OCI-LY7 (cell line): ENCODE data around the gene SLC17A9. TPM values are rescaled to one million over a fixed set of nuclear protein-coding genes. Genes with fewer than 3 reads are reported as not detected.

Experiments
- BruUV-seq: library from RNA; stranded (reverse); fragments of 400-500 nt; replicated peaks from 2 replicates; lab custom pipeline; 2021; lab: Mats Ljungman, UMichigan
- CTCF ChIA-PET: fragments of 300-600 bp; sonication (Branson Sonifier 250); formaldehyde crosslinking; loops from one replicate; lab custom pipeline; 2022; ENCODE audit warnings: antibody characterized with exemption; ENCODE audit not compliant: unreplicated experiment; lab: Charles Lee
- POLR2A ChIA-PET: fragments of 300-600 bp; sonication (Branson Sonifier 250); formaldehyde crosslinking; loops from one replicate; lab custom pipeline; 2022; ENCODE audit warnings: antibody characterized with exemption; lab: Charles Lee
- DNase-seq: peaks from one replicate; pipeline ENCODE4 v3.0.0-alpha.2; 2015; ENCODE audit warnings: low spot score
- H2AFZ ChIP-seq: fragments of 200-600 bp; sonication (generic), shearing (Covaris generic); 2 replicates; pipeline ENCODE4 v1.6.1; 2014; ENCODE audit warnings: mild to moderate bottlenecking, antibody characterized with exemption, low read length, moderate library complexity
- H3K27ac ChIP-seq: fragments of 200-600 bp; sonication (generic); 2 replicates; pipeline ENCODE4 v1.5.1; 2014; ENCODE audit warnings: mixed run types, low read depth, mild to moderate bottlenecking, moderate library complexity, low read length, inconsistent platforms; ENCODE audit not compliant: poor library complexity, severe bottlenecking
- H3K36me3 ChIP-seq: fragments of 200-600 bp; sonication (generic); 2 replicates; pipeline ENCODE4 v1.6.1; 2014; ENCODE audit warnings: mild to moderate bottlenecking, antibody characterized with exemption, low read length, moderate library complexity, mixed read lengths; ENCODE audit not compliant: insufficient read depth
- H3K4me1 ChIP-seq: fragments of 200-600 bp; sonication (generic); 2 replicates; pipeline ENCODE4 v1.5.1; 2014; ENCODE audit warnings: mild to moderate bottlenecking, low read length; ENCODE audit not compliant: insufficient read depth, poor library complexity, severe bottlenecking
- H3K4me2 ChIP-seq: fragments of 200-600 bp; sonication (generic); 2 replicates; pipeline ENCODE4 v1.6.1; 2014; ENCODE audit warnings: mild to moderate bottlenecking, low read length
- H3K4me3 ChIP-seq: fragments of 200-600 bp; sonication (generic); 2 replicates; pipeline ENCODE4 v1.5.1; 2014; ENCODE audit warnings: mild to moderate bottlenecking, low read depth, low read length; ENCODE audit not compliant: poor library complexity, severe bottlenecking
- H3K79me2 ChIP-seq: fragments of 200-600 bp; sonication (generic); 2 replicates; pipeline ENCODE4 v1.6.1; 2016; ENCODE audit warnings: low read depth, mild to moderate bottlenecking, low read length, moderate library complexity, mixed read lengths; ENCODE audit not compliant: insufficient read depth
- H3K9me2 ChIP-seq: fragments of 200-600 bp; sonication (generic); 2 replicates; pipeline ENCODE4 v1.6.1; 2016; ENCODE audit warnings: mild to moderate bottlenecking, low read length, mixed read lengths; ENCODE audit not compliant: insufficient read depth
- H3K9me3 ChIP-seq: fragments of 200-600 bp; sonication (generic); 2 replicates; pipeline ENCODE4 v1.6.1; 2014; ENCODE audit warnings: mild to moderate bottlenecking, mixed run types, low read length, mixed read lengths
- H4K20me1 ChIP-seq: fragments of 200-600 bp; sonication (generic); 2 replicates; pipeline ENCODE4 v1.6.1; 2014; ENCODE audit warnings: mild to moderate bottlenecking, antibody characterized with exemption, low read length, moderate library complexity, mixed read lengths; ENCODE audit not compliant: insufficient read depth
- EZH2phosphoT487 ChIP-seq: fragments of 200-600 bp; sonication (generic); IDR thresholded peaks from 2 replicates; pipeline ENCODE4 v1.6.1; 2018; ENCODE audit warnings: low read depth, borderline replicate concordance, mild to moderate bottlenecking, mixed run types, antibody characterized with exemption, low read length, moderate library complexity, mixed read lengths
- intact Hi-C: fragments of 100-400 bp; cut with micrococcal nuclease; formaldehyde crosslinking; loops from one replicate; pipeline ENCODE4 v1.10.0; 2022; ENCODE audit not compliant: unreplicated experiment
- total RNA-seq, 2 experiments: library from RNA; depleted of rRNA in 1 of 2; stranded (reverse); fragments of >200 nt in 1 of 2; shearing (Covaris generic) in 1 of 2; gene quantifications; 2 replicates each; pipeline ENCODE4 v1.2.3, GENCODE V29; 2014 to 2022
- TF ChIP-seq, protein P1 (sequence below): fragments of 200-600 bp; sonication (generic); conservative IDR thresholded peaks from 2 replicates; pipeline ENCODE4 v1.5.1; 2014; ENCODE audit warnings: mild to moderate bottlenecking, antibody characterized with exemption, low read length, moderate library complexity, mixed read lengths

The SLC17A9 gene
- total RNA-seq, 2 experiments from 2014 or later: 2.0 to 8.1 TPM

DNA sequence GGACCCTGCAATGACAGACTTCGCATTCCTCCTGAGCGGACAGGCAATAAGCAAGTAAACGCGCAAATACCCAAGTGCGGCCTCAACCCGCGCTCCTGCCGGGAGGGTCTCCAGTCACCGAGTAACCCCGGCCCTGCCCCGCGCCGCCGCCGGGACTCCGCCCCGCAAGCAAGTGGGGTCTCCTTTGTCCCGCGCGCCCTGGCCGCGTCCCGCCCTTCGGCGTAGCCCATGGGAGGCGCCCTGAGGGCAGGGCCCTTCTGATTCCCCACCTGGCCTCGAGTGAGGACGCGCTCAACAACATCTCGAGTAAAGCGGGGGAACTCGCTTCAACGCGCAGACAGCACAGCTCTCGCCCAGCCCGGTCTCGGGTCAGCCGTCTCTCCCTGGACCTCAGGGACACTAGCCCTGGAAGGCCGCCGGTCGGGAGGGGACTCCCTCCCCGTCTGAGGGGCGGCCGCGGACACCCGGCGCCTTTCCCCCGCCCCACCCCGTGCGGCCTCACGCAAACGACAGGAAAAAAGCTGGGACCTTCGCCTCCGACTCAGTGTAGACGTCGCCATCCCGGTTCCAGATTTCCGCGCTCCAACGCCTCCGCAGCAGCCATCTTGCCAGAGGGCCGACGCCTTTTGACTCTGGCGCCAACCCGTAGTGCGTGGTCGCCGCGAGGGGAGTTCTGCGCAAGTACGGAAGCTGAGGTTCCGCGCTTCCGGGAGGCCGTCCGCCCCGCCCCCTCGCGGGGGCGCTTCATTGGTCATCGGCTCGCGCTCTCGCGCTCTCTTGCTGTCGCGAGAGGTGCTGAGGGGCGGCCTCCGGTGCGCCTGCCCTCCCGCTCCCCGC is 15.0 kb upstream of the SLC17A9 start:
- TF ChIP-seq, protein P1, sequence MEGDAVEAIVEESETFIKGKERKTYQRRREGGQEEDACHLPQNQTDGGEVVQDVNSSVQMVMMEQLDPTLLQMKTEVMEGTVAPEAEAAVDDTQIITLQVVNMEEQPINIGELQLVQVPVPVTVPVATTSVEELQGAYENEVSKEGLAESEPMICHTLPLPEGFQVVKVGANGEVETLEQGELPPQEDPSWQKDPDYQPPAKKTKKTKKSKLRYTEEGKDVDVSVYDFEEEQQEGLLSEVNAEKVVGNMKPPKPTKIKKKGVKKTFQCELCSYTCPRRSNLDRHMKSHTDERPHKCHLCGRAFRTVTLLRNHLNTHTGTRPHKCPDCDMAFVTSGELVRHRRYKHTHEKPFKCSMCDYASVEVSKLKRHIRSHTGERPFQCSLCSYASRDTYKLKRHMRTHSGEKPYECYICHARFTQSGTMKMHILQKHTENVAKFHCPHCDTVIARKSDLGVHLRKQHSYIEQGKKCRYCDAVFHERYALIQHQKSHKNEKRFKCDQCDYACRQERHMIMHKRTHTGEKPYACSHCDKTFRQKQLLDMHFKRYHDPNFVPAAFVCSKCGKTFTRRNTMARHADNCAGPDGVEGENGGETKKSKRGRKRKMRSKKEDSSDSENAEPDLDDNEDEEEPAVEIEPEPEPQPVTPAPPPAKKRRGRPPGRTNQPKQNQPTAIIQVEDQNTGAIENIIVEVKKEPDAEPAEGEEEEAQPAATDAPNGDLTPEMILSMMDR: no peak
- TF ChIP-seq EZH2phosphoT487: no peak
- H3K4me1 ChIP-seq: peaks cover 49% of the 10 kb centered on the region
- H3K79me2 ChIP-seq: peaks cover 91% of the 10 kb centered on the region
- intact Hi-C loops: loop anchor here (1.0 to 2.0 kb wide), 2 partner anchors 17 to 37 kb away; no protein-coding TSS in a partner anchor
- no peaks in the 10 kb centered on the region for H3K9me2 ChIP-seq
- BruUV-seq: no TSS peak
- peak overlapping the region; percentile 63 for H3K27ac ChIP-seq
- peak overlapping the region; percentile 82 for H3K4me3 ChIP-seq
- CTCF ChIA-PET: no interaction called here
- peaks cover 64% of the 10 kb centered on the region for H3K36me3 ChIP-seq
- H4K20me1 ChIP-seq: peaks cover 19% of the 10 kb centered on the region
- H3K4me2 ChIP-seq: peak overlapping the region; percentile 80
- H3K9me3 ChIP-seq: no peaks in the 10 kb centered on the region
- H2AFZ ChIP-seq: peak overlapping the region; percentile 54; the same call in 1 of the 2 replicates
- POLR2A ChIA-PET: interaction anchor here (1.1 kb wide), 3 partner anchors 12 to 15 kb away, joined by 3 to 4 read pairs (median 3); no protein-coding TSS in a partner anchor
- DNase-seq: peak; percentile 98

- intact Hi-C loops: loop anchor here (1.0 to 2.0 kb wide), 2 partner anchors 16 to 37 kb away; no protein-coding TSS in a partner anchor
- H3K4me1 ChIP-seq: peaks cover 45% of the 10 kb centered on the region
- H3K9me2 ChIP-seq: no peaks in the 10 kb centered on the region
- H3K9me3 ChIP-seq: no peaks in the 10 kb centered on the region
- H3K36me3 ChIP-seq: peaks cover 64% of the 10 kb centered on the region
- ChIA-PET POLR2A (interaction anchor here (1.0 kb wide), 1 partner anchor 19 kb away, joined by 3 read pairs; no protein-coding TSS in a partner anchor), CTCF (no interaction called here)
- peak; percentile 58 for DNase-seq
- peaks cover 83% of the 10 kb centered on the region for H3K79me2 ChIP-seq
- peak within 1 kb of the TSS; percentile 63 for H3K27ac ChIP-seq
- no peak for TF ChIP-seq EZH2phosphoT487
- TF ChIP-seq, protein P1: no peak
- peak within 1 kb of the TSS; percentile 81 for H3K4me2 ChIP-seq
- no TSS peak for BruUV-seq
- peak within 1 kb of the TSS; percentile 54; the same call in 1 of the 2 replicates for H2AFZ ChIP-seq
- peaks cover 19% of the 10 kb centered on the region for H4K20me1 ChIP-seq
- H3K4me3 ChIP-seq: peak within 1 kb of the TSS; percentile 82
Measured at GRCh38 chr20:62938105-62938888, 14.2 kb upstream of the SLC17A9 start, which contains the start of gene GID8. Gene GID8, plus strand, starts transcription at chr20:62938147. Its CDS starts 3,356 bp downstream, at chr20:62941503.
